ENCODE results near the gene RGL3. TPM values are rescaled to one million over a fixed set of nuclear protein-coding genes. Genes with fewer than 3 reads are reported as not detected.
"Not testable (repeated sequence)": the region's sequence is repeated elsewhere in the genome, so short reads cannot be mapped to it uniquely, and the experiment has no call there.

RGL3 gene
- total RNA-seq, 2 experiments from 2014 or later, result not detected

GRCh38 chr19:11434703-11435056 is 15.6 kb upstream of the RGL3 start:
- ATAC-seq, result peak; percentile 4
- H3K4me3 Mint-ChIP-seq, result peak overlapping the region; percentile 100

GRCh38 chr19:11433526-11433925 is 14.4 kb upstream of the RGL3 start:
- Mint-ChIP-seq H3K36me3 (ENCODE audit: low read depth) (peaks cover 21% of the 10 kb centered on the region), H3K4me1 (ENCODE audit: low read depth) (peaks cover 18% of the 10 kb centered on the region)
- CTCF ChIA-PET, result interaction anchor here (1.4 to 3.8 kb wide), 2 partner anchors 52 to 53 kb away, joined by 3 to 17 read pairs; no protein-coding TSS in a partner anchor
- intact Hi-C loops (cut with micrococcal nuclease); H3K27me3 Mint-ChIP-seq; H3K9me3 Mint-ChIP-seq; H3K4me3 Mint-ChIP-seq; DNase-seq; ATAC-seq; H3K27ac Mint-ChIP-seq: not testable (repeated sequence)
- POLR2A ChIA-PET, result interaction anchor here (1.6 kb wide), 1 partner anchor 49 kb away, joined by 4 read pairs; no protein-coding TSS in a partner anchor

More at GRCh38 chr19:11434703-11435056, 15.6 kb upstream of the RGL3 start:
- intact Hi-C loops (cut with micrococcal nuclease), result no loop called here
- Mint-ChIP-seq H3K27ac (peak overlapping the region; percentile 97), H3K9me3 (no peaks in the 10 kb centered on the region), H3K4me1 (ENCODE audit: low read depth) (peaks cover 18% of the 10 kb centered on the region), H3K36me3 (ENCODE audit: low read depth) (peaks cover 23% of the 10 kb centered on the region), H3K27me3 (no peaks in the 10 kb centered on the region)
- ChIA-PET POLR2A (interaction anchor here (1.2 to 3.0 kb wide), 4 partner anchors 12 to 60 kb away, joined by 4 to 8 read pairs (median 4); partner anchors contain the start of gene SWSAP1), CTCF (interaction anchor here (1.0 to 3.8 kb wide), 7 partner anchors 11 to 88 kb away, joined by 3 to 17 read pairs (median 7); partner anchors contain the start of genes CCDC159 and TMEM205)
- TF ChIP-seq CTCF (IDR thresholded peaks at IDR 0.05), result no peak
- DNase-seq, result no peak

DNA sequence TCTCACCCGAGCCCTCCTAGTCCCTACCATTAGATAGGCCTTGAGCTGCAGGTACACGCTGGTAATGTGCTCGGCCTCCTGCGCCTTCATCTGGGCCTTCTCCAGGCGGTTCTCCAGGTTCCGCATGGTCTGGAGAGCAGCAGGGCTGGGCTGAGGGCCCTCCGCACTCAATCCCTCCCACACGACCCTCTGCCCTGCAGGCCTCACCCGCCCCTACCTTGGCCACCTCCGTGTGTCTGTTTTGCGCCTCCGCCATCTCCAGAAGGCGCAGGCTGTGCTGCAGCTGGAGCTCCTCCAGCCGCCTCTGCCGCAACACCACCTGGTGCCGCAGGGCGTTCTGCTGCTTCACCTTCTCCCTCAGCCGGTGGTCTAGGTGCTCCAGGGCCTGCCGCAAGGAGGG is 7.5 kb upstream of the RGL3 start:
- H3K9me3 Mint-ChIP-seq, result no peaks in the 10 kb centered on the region
- no peak for TF ChIP-seq CTCF (IDR thresholded peaks at IDR 0.05)

GRCh38 chr19:11425719-11426457 is 6.8 kb upstream of the RGL3 start:
- peaks cover 25% of the 10 kb centered on the region for H3K4me1 Mint-ChIP-seq (ENCODE audit: low read depth)
- peaks cover 31% of the 10 kb centered on the region for H3K27me3 Mint-ChIP-seq
- no peaks in the 10 kb centered on the region for H3K36me3 Mint-ChIP-seq (ENCODE audit: low read depth)
- intact Hi-C loops (cut with micrococcal nuclease), result no loop called here
- H3K9me3 Mint-ChIP-seq, result no peaks in the 10 kb centered on the region
- no peak overlapping the region for H3K27ac Mint-ChIP-seq
- DNase-seq (peak; percentile 24), ATAC-seq (no peak)
- TF ChIP-seq CTCF (IDR thresholded peaks at IDR 0.05), result no peak
- POLR2A ChIA-PET, result interaction anchor here (0.8 kb wide), 1 partner anchor 19 kb away, joined by 3 read pairs; no protein-coding TSS in a partner anchor
- no peak overlapping the region for H3K4me3 Mint-ChIP-seq
- CTCF ChIA-PET, result interaction anchor here (1.0 kb wide), 1 partner anchor 10 kb away, joined by 3 read pairs; the partner anchor contains the start of gene PRKCSH

More for the DNA sequence above, 7.5 kb upstream of the RGL3 start:
- peaks cover 17% of the 10 kb centered on the region for H3K4me1 Mint-ChIP-seq (ENCODE audit: low read depth)
- intact Hi-C loops (cut with micrococcal nuclease), result no loop called here
- ChIA-PET POLR2A (interaction anchor here (0.8 kb wide), 1 partner anchor 20 kb away, joined by 3 read pairs; no protein-coding TSS in a partner anchor), CTCF (interaction anchor here (1.0 kb wide), 1 partner anchor 9 kb away, joined by 3 read pairs; the partner anchor contains the start of gene PRKCSH)
- no peaks in the 10 kb centered on the region for H3K36me3 Mint-ChIP-seq (ENCODE audit: low read depth)
- DNase-seq (no peak), ATAC-seq (no peak)
- H3K4me3 Mint-ChIP-seq, result no peak overlapping the region
- H3K27me3 Mint-ChIP-seq, result peaks cover 24% of the 10 kb centered on the region
- no peak overlapping the region for H3K27ac Mint-ChIP-seq

DNA sequence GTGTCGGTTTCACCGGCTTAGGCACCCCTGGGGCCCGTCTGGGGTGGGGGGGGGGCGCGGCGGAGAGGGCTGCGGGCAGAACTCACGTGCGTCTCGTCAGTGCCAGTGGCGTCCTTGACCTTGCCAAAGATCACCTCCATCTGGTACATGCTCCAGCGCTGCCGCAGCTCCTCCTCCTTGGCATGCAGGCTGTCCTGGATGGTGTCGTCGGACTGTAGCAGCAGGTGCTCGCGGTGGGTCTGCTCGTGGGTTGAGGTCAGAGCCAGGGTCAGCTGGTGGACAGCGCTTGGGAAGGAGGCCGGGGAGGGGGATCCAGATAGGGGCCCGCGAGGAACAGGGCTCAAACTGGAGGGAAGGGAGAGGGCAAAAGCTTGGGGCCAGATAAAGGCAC is 4.7 kb upstream of the RGL3 start:
- Mint-ChIP-seq H3K27me3 (peaks cover 45% of the 10 kb centered on the region), H3K27ac (no peak overlapping the region), H3K9me3 (no peaks in the 10 kb centered on the region), H3K36me3 (ENCODE audit: low read depth) (no peaks in the 10 kb centered on the region), H3K4me1 (ENCODE audit: low read depth) (peaks cover 31% of the 10 kb centered on the region), H3K4me3 (no peak overlapping the region)
- TF ChIP-seq CTCF (IDR thresholded peaks at IDR 0.05), result no peak
- ChIA-PET POLR2A (interaction anchor here (0.6 to 6.1 kb wide), 3 partner anchors 43 to 117 kb away, joined by 3 to 26 read pairs (median 3); no protein-coding TSS in a partner anchor), CTCF (interaction anchor here (1.0 to 2.8 kb wide), 3 partner anchors 11 to 59 kb away, joined by 3 to 11 read pairs (median 3); partner anchors contain the start of genes ODAD3 and PRKCSH)
- ATAC-seq (no peak), DNase-seq (no peak)
- intact Hi-C loops (cut with micrococcal nuclease), result no loop called here

Data from activated CD8-positive, alpha-beta T cell treated with anti-CD3 and anti-CD28 coated beads for 36 hours (primary cell).